HCT116 (cell line): Measurements from ENCODE around the gene NRXN2. TPM values are rescaled to one million over a fixed set of nuclear protein-coding genes. Genes with fewer than 3 reads are reported as not detected.

Experiments
- ATAC-seq: fragments of 200-7000 bp; cut with Tn5 transposase; 2 replicates; pipeline ENCODE4 v1.9.1; 2020; ENCODE audit warnings: mild to moderate bottlenecking, moderate library complexity
- BruUV-seq: library from RNA; stranded (reverse); fragments of 400-500 nt; replicated peaks from 2 replicates; lab custom pipeline; 2021; lab: Mats Ljungman, UMichigan
- CTCF ChIA-PET: fragments of 300-600 bp; sonication (Branson Sonifier 250); formaldehyde crosslinking; loops from one replicate; lab custom pipeline; 2021; ENCODE audit warnings: antibody characterized with exemption; lab: Charles Lee
- POLR2A ChIA-PET: fragments of 300-600, 350-600 bp; sonication (Branson Sonifier 250); formaldehyde crosslinking; loops from one replicate; lab custom pipeline; 2021; ENCODE audit warnings: antibody characterized with exemption; lab: Charles Lee
- RAD21 ChIA-PET, 2 experiments: fragments of 300-600 bp; sonication (Branson Sonifier 250); formaldehyde crosslinking; loops; one replicate each; lab custom pipeline; 2023; ENCODE audit warnings: low total read pairs in 2 of 2; ENCODE audit not compliant: uncharacterized antibody in 2 of 2, unreplicated experiment in 2 of 2, low non-redundant PET in 1 of 2; lab: Charles Lee
- DNase-seq: peaks from one replicate; pipeline ENCODE4 v3.0.0-alpha.2; 2010; ENCODE audit warnings: low read depth, low spot score
- H2AFZ ChIP-seq: fragments of 200-600 bp; shearing (Covaris generic), sonication (generic); 2 replicates; pipeline ENCODE4 v1.6.1; 2017; ENCODE audit warnings: low read depth, mixed run types, mixed read lengths, antibody characterized with exemption, low read length; ENCODE audit not compliant: poor library complexity, severe bottlenecking
- H3K27ac ChIP-seq: 2 replicates; pipeline ENCODE4 v1.5.1; 2012; ENCODE audit warnings: low read depth, low read length
- H3K27me3 ChIP-seq: fragments of 200-600 bp; sonication (generic); 2 replicates; pipeline ENCODE4 v1.6.1; 2016; ENCODE audit warnings: mixed run types, low read length, mixed read lengths; ENCODE audit not compliant: insufficient read depth
- H3K36me3 ChIP-seq, 2 experiments: fragments of 200-500 bp in 1 of 2; fragments of 200-600 bp in 1 of 2; sonication (Bioruptor generic) in 1 of 2; sonication (generic) in 1 of 2; 2 replicates each; pipeline versions ENCODE4 v1.5.1 to v1.6.1; 2014 to 2016; ENCODE audit warnings: low read length in 2 of 2, inconsistent platforms in 1 of 2, mixed read lengths in 1 of 2, mixed run types in 1 of 2; ENCODE audit not compliant: insufficient read depth in 2 of 2, control insufficient read depth in 1 of 2
- H3K4me1 ChIP-seq, 2 experiments: fragments of 200-600 bp in 1 of 2; sonication (generic) in 1 of 2; 2 replicates each; pipeline versions ENCODE4 v1.5.1 to v1.6.1; 2012 to 2017; ENCODE audit warnings: low read length in 2 of 2, inconsistent platforms in 1 of 2, mild to moderate bottlenecking in 1 of 2, mixed read lengths in 1 of 2, mixed run types in 1 of 2, moderate library complexity in 1 of 2; ENCODE audit not compliant: insufficient read depth in 2 of 2, control insufficient read depth in 1 of 2
- H3K4me2 ChIP-seq: fragments of 200-600 bp; sonication (generic); 2 replicates; pipeline ENCODE4 v1.6.1; 2017; ENCODE audit warnings: mixed run types, low read length, mixed read lengths
- H3K4me3 ChIP-seq, 2 experiments: fragments of 200-600 bp in 1 of 2; sonication (generic) in 1 of 2; replicated peaks in 1 of 2; 2 replicates each; pipeline ENCODE4 v1.5.1; 2011 to 2016; ENCODE audit warnings: low read length in 2 of 2, control low read depth in 1 of 2, low read depth in 1 of 2, mild to moderate bottlenecking in 1 of 2, mixed read lengths in 1 of 2, mixed run types in 1 of 2
- H3K79me2 ChIP-seq: fragments of 200-600 bp; sonication (generic); 2 replicates; pipeline ENCODE4 v1.6.1; 2017; ENCODE audit warnings: mild to moderate bottlenecking, mixed run types, low read length, moderate library complexity, mixed read lengths; ENCODE audit not compliant: insufficient read depth
- H3K9ac ChIP-seq: fragments of 200-600 bp; sonication (generic); 2 replicates; pipeline ENCODE4 v1.6.1; 2016; ENCODE audit warnings: low read length, mixed read lengths
- H3K9me2 ChIP-seq: fragments of 200-600 bp; sonication (generic), shearing (Covaris generic); 2 replicates; pipeline ENCODE4 v1.6.1; 2017; ENCODE audit warnings: mixed run types, mild to moderate bottlenecking, moderate library complexity; ENCODE audit not compliant: insufficient read depth
- H3K9me3 ChIP-seq, 2 experiments: fragments of 200-500 bp in 1 of 2; fragments of 200-600 bp in 1 of 2; sonication (Bioruptor generic) in 1 of 2; sonication (generic) in 1 of 2; 2 replicates each; pipeline ENCODE4 v1.6.1; 2014 to 2017; ENCODE audit warnings: low read length in 2 of 2, mixed read lengths in 2 of 2, inconsistent platforms in 1 of 2, low read depth in 1 of 2, mild to moderate bottlenecking in 1 of 2, mixed run types in 1 of 2, moderate library complexity in 1 of 2; ENCODE audit not compliant: control insufficient read depth in 1 of 2, insufficient read depth in 1 of 2
- H4K20me1 ChIP-seq: fragments of 200-600 bp; sonication (generic), shearing (Covaris generic); 2 replicates; pipeline ENCODE4 v1.6.1; 2017; ENCODE audit warnings: mixed run types, mild to moderate bottlenecking, moderate library complexity; ENCODE audit not compliant: insufficient read depth
- POLR2A ChIP-seq: IDR thresholded peaks from 2 replicates; pipeline ENCODE4 v1.7.0; 2011; ENCODE audit warnings: borderline replicate concordance; ENCODE audit not compliant: insufficient read depth, insufficient read length; ENCODE audit errors: extremely low read depth
- RAD21 ChIP-seq: IDR thresholded peaks from 2 replicates; pipeline ENCODE4 v1.6.1; 2012; ENCODE audit warnings: low read depth, mild to moderate bottlenecking
- SRF ChIP-seq: IDR thresholded peaks from 2 replicates; pipeline ENCODE4 v1.6.1; 2012; ENCODE audit warnings: low read depth
- YY1 ChIP-seq: IDR thresholded peaks from 2 replicates; pipeline ENCODE4 v1.6.1; 2011; ENCODE audit warnings: low read length, low read depth, moderate library complexity, mild to moderate bottlenecking; ENCODE audit not compliant: insufficient replicate concordance; ENCODE audit errors: extremely low read depth
- ZNF274 ChIP-seq: fragments of 200-500 bp; sonication (Bioruptor generic); IDR thresholded peaks from 2 replicates; pipeline ENCODE4 v1.6.1; 2014; ENCODE audit warnings: mild to moderate bottlenecking, low read depth, low read length, inconsistent platforms
- intact Hi-C: fragments of 100-400 bp; cut with micrococcal nuclease; formaldehyde crosslinking; loops from 2 replicates; pipeline ENCODE4 v1.10.0; 2022
- total RNA-seq: library from RNA; stranded (reverse); gene quantifications from one replicate; pipeline ENCODE4 v1.2.1, GENCODE V29; 2021; ENCODE audit not compliant: unreplicated experiment
- TF ChIP-seq, protein P1 (sequence below): IDR thresholded peaks from 2 replicates; pipeline ENCODE4 v1.6.1; 2012; ENCODE audit warnings: low read depth
- TF ChIP-seq, protein P2 (sequence below), 3 experiments: fragments of 200-600 bp in 1 of 3; sonication (generic) in 1 of 3; IDR thresholded peaks in 2 of 3; conservative IDR thresholded peaks in 1 of 3; 2 replicates each; pipeline ENCODE4 v1.5.1; 2012 to 2017; ENCODE audit warnings: low read depth in 2 of 3, low read length in 2 of 3, antibody characterized with exemption in 1 of 3, borderline replicate concordance in 1 of 3, control low read depth in 1 of 3, mild to moderate bottlenecking in 1 of 3, mixed read lengths in 1 of 3, mixed run types in 1 of 3, moderate library complexity in 1 of 3; ENCODE audit not compliant: insufficient read depth in 1 of 3
- TF ChIP-seq, protein P3 (sequence below): IDR thresholded peaks from 2 replicates; pipeline ENCODE4 v1.6.1; 2012

Gene NRXN2
- total RNA-seq, 1 experiment from 2014 or later = 1.5 TPM

DNA sequence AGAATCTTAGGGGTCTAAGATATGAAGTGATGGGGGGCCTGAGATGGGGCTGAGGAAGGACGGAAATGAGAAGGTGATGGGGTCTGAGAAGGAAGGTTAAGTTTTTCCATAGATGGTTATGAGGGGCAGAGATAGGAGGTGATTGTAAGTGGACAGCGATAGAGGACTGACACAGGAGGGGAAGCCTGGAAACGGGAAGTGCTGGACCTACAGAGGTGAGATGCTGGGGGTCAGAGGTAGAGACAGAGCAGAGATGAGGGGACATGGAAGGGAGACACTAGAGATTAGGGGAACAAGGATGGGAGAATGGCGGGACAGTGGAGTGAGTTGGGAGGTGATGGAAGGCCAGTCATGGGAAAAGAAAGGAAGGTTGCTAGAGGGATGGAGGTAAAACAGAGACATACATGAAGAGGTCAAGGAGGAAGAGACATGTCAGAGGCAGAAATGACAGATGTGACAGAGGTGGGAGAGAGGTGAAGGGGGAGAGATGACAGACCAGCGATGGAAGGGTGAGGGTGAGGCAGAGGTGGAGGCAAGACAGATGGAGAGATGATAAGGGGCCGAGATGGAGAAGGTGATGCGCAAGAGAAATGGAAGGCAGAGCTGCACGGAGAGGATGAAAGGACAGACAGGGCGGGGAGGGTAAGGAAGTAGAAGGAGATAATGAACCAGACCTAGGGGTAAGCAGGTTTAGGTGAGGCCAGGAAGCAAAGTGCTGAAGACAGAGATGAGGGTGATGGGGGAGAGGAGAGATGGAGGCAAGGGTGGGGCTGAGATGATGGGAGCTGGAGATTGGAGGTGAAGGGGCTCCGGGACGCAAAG, 81.2 kb downstream of the NRXN2 start:
- no peaks in the 10 kb centered on the region for H3K79me2 ChIP-seq
- ChIA-PET RAD21 (no interaction called here), POLR2A (no interaction called here), CTCF (interaction anchor here (2.0 kb wide), 1 partner anchor 11 kb away, joined by 5 read pairs; no protein-coding TSS in a partner anchor)
- H2AFZ ChIP-seq = no peak overlapping the region
- H3K27ac ChIP-seq = no peak overlapping the region
- no peaks in the 10 kb centered on the region for H4K20me1 ChIP-seq
- no peaks in the 10 kb centered on the region for H3K36me3 ChIP-seq
- no peaks in the 10 kb centered on the region for H3K4me1 ChIP-seq
- no peak overlapping the region for H3K4me2 ChIP-seq
- no peaks in the 10 kb centered on the region for H3K9me3 ChIP-seq
- no peak for ATAC-seq
- H3K27me3 ChIP-seq = peaks cover 18% of the 10 kb centered on the region
- TF ChIP-seq YY1 (no peak), RAD21 (no peak), ZNF274 (no peak), SRF (no peak), POLR2A (no peak)
- TF ChIP-seq, protein P1, sequence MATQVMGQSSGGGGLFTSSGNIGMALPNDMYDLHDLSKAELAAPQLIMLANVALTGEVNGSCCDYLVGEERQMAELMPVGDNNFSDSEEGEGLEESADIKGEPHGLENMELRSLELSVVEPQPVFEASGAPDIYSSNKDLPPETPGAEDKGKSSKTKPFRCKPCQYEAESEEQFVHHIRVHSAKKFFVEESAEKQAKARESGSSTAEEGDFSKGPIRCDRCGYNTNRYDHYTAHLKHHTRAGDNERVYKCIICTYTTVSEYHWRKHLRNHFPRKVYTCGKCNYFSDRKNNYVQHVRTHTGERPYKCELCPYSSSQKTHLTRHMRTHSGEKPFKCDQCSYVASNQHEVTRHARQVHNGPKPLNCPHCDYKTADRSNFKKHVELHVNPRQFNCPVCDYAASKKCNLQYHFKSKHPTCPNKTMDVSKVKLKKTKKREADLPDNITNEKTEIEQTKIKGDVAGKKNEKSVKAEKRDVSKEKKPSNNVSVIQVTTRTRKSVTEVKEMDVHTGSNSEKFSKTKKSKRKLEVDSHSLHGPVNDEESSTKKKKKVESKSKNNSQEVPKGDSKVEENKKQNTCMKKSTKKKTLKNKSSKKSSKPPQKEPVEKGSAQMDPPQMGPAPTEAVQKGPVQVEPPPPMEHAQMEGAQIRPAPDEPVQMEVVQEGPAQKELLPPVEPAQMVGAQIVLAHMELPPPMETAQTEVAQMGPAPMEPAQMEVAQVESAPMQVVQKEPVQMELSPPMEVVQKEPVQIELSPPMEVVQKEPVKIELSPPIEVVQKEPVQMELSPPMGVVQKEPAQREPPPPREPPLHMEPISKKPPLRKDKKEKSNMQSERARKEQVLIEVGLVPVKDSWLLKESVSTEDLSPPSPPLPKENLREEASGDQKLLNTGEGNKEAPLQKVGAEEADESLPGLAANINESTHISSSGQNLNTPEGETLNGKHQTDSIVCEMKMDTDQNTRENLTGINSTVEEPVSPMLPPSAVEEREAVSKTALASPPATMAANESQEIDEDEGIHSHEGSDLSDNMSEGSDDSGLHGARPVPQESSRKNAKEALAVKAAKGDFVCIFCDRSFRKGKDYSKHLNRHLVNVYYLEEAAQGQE = no peak
- TF ChIP-seq, protein P2, sequence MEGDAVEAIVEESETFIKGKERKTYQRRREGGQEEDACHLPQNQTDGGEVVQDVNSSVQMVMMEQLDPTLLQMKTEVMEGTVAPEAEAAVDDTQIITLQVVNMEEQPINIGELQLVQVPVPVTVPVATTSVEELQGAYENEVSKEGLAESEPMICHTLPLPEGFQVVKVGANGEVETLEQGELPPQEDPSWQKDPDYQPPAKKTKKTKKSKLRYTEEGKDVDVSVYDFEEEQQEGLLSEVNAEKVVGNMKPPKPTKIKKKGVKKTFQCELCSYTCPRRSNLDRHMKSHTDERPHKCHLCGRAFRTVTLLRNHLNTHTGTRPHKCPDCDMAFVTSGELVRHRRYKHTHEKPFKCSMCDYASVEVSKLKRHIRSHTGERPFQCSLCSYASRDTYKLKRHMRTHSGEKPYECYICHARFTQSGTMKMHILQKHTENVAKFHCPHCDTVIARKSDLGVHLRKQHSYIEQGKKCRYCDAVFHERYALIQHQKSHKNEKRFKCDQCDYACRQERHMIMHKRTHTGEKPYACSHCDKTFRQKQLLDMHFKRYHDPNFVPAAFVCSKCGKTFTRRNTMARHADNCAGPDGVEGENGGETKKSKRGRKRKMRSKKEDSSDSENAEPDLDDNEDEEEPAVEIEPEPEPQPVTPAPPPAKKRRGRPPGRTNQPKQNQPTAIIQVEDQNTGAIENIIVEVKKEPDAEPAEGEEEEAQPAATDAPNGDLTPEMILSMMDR (IDR thresholded peaks at IDR 0.05 in 2 of 3, conservative IDR thresholded peaks at IDR 0.05 in 1 of 3; ENCODE audit: borderline replicate concordance in 1 of 3, insufficient read depth in 1 of 3, low read depth in 2 of 3, low read length in 2 of 3) = no peak
- TF ChIP-seq, protein P3, sequence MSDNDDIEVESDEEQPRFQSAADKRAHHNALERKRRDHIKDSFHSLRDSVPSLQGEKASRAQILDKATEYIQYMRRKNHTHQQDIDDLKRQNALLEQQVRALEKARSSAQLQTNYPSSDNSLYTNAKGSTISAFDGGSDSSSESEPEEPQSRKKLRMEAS = no peak
- no peak overlapping the region for H3K9ac ChIP-seq
- BruUV-seq = no TSS peak
- intact Hi-C loops = no loop called here
- H3K9me2 ChIP-seq = no peaks in the 10 kb centered on the region
- no peak overlapping the region for H3K4me3 ChIP-seq
- no peak for DNase-seq
